ENCODE results near the gene MTUS2.

MTUS2 gene

DNA sequence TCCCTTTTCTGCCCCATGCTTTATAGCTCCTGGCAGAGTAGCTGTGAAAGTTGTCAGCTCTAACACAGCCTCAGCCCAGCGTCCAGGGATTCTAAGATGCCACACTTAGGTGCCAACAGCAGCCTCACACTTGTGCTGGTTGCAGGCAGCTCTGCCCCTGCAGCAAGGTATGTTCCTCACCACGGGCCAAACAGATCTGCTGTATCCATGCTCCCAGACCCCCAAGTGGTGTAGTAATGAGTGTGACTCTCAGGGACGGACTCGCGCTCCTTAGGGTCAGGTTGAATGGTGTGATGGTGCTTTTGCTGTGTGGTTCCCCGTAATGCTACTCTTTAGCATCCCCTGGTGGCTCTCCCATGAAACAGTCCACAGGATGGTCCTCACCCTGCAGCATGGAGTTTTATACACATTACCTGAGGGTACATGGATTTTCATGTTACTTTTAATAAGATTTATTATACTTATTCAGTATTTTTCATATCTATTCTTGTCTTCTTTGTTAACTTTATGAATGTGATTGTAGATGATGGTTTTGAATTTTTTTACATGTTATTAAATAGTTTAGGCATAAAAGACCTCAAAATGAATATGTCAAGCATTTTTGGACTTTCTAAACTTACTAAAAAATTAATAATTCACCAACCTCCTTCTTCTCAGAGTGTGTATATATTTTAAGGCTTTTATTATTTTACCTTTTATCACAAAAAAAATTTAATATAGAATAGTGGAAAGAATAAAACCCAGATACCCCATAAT, 542.9 kb downstream of the MTUS2 start:
- peak; percentile 75 for DNase-seq (ENCODE audit: low read depth)
- TF ChIP-seq POLR2A (IDR thresholded peaks at IDR 0.05; ENCODE audit: extremely low read depth, insufficient read length) (no peak), MYC (IDR thresholded peaks at IDR 0.05; ENCODE audit: low read depth, low read length) (peak; percentile 52)
- TF ChIP-seq, protein P1, sequence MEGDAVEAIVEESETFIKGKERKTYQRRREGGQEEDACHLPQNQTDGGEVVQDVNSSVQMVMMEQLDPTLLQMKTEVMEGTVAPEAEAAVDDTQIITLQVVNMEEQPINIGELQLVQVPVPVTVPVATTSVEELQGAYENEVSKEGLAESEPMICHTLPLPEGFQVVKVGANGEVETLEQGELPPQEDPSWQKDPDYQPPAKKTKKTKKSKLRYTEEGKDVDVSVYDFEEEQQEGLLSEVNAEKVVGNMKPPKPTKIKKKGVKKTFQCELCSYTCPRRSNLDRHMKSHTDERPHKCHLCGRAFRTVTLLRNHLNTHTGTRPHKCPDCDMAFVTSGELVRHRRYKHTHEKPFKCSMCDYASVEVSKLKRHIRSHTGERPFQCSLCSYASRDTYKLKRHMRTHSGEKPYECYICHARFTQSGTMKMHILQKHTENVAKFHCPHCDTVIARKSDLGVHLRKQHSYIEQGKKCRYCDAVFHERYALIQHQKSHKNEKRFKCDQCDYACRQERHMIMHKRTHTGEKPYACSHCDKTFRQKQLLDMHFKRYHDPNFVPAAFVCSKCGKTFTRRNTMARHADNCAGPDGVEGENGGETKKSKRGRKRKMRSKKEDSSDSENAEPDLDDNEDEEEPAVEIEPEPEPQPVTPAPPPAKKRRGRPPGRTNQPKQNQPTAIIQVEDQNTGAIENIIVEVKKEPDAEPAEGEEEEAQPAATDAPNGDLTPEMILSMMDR (IDR thresholded peaks at IDR 0.05; ENCODE audit: low read depth, low read length) = peak; percentile 99
- TF ChIP-seq, protein P2, sequence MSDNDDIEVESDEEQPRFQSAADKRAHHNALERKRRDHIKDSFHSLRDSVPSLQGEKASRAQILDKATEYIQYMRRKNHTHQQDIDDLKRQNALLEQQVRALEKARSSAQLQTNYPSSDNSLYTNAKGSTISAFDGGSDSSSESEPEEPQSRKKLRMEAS (IDR thresholded peaks at IDR 0.05; ENCODE audit: low read depth, low read length) = peak; percentile 55
- no peak overlapping the region for H3K4me3 ChIP-seq (ENCODE audit: low read depth, low read length)

DNA sequence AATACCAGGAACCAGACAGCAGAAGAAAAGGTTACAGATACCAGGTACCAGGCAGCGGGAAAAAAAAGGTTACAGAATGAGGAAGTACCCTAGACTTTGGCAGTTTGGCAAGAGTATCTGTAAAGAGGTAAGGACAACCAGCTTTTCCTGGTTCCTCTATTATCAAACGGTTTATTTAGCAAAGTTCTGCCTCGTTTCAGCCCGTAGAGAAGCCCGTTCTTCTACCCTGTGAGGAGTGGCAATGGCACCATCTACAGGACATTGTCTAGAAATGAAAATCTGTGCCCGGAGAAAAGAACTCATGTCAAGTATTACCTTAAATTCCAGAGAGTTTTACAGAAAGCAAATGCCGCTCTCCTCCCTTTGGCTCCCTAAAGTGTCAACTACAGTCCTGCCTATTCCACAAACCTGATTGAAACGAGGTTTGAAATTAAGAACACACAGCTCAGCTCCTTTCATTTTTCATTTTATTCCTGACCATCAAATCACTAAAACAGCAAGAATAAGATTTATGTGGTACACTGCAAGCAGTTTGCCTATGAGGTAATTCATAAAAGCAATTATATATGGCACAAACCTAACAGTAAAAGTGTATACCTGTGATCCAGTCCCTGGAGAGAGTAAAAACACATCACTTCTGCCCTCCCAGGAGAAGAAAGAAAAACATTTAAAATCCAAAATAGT, 549.1 kb downstream of the MTUS2 start:
- TF ChIP-seq, protein P1 (IDR thresholded peaks at IDR 0.05; ENCODE audit: low read depth, low read length) = peak; percentile 59
- TF ChIP-seq MYC (IDR thresholded peaks at IDR 0.05; ENCODE audit: low read depth, low read length) = peak; percentile 32; the same call in 1 of the 2 replicates
- no peak for TF ChIP-seq POLR2A (IDR thresholded peaks at IDR 0.05; ENCODE audit: extremely low read depth, insufficient read length)
- H3K4me3 ChIP-seq (ENCODE audit: low read depth, low read length) = no peak overlapping the region
- DNase-seq (ENCODE audit: low read depth) = peak; percentile 85

DNA sequence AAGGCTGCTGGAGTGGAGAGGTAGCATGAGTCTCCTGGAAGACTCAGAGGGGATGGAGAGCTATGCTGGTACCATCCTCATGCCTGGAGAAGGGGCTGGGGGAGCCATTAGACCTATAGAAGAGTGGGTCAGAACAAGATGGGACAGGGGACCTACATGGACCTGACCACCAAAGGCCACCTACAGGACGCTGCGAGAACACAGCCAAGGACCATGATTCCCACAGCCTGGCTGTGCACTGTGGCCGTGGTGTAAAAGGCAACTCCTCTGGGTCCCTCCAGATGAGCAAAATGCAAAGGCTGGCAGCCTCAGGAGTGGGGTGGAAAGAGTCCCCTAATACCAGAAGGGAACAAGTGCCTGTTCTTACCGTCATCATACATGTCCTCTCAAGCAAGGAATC, 559.1 kb downstream of the MTUS2 start:
- no peak for DNase-seq (ENCODE audit: low read depth)
- TF ChIP-seq, protein P1 (IDR thresholded peaks at IDR 0.05; ENCODE audit: low read depth, low read length) = peak; percentile 17
- TF ChIP-seq, protein P2 (IDR thresholded peaks at IDR 0.05; ENCODE audit: low read depth, low read length) = no peak
- H3K4me3 ChIP-seq (ENCODE audit: low read depth, low read length) = no peak overlapping the region

DNA sequence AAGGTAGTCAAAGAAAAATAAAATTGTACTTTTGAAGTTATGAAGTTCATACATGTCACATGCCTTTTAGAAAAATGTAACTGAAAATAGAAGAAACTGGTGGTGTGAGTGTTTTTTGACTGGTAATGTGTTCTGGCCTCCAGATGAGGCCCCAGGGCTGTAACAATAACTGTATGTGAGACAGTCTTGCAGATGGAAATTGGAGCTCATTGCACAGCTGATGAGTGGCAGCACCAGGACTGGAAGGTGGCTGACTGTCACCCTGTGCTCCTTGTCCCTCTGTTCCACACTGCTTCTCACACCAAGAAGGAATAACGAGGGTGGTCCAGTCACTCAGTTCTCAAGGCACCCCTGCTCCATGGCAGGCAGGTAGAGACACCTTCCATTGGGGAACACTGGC, 559.7 kb downstream of the MTUS2 start:
- no peak overlapping the region for H3K4me3 ChIP-seq (ENCODE audit: low read depth, low read length)
- TF ChIP-seq, protein P2 (IDR thresholded peaks at IDR 0.05; ENCODE audit: low read depth, low read length) = no peak
- no peak for TF ChIP-seq MYC (IDR thresholded peaks at IDR 0.05; ENCODE audit: low read depth, low read length)
- TF ChIP-seq, protein P1 (IDR thresholded peaks at IDR 0.05; ENCODE audit: low read depth, low read length) = no peak
- DNase-seq (ENCODE audit: low read depth) = no peak

DNA sequence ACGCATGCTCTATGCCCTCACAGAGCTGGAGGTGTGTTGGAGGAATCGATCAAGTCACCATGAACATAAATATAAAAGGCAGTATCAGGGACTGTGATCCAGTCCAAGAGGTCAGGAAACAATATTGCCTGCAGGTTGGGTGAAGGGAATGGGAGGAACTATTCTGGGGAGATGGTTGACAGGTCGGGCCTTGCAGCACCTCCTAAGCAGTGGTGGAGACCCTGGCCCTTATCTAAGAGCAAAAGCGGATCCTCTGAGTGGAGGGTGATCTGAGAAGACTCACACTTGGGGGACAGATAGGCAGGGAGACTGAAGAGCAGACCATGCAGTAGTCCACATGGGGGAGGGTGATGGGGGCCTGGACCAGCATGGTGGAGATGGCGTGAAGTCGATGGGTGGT, 561.9 kb downstream of the MTUS2 start:
- TF ChIP-seq, protein P2 (IDR thresholded peaks at IDR 0.05; ENCODE audit: low read depth, low read length) = no peak
- TF ChIP-seq, protein P1 (IDR thresholded peaks at IDR 0.05; ENCODE audit: low read depth, low read length) = no peak
- no peak overlapping the region for H3K4me3 ChIP-seq (ENCODE audit: low read depth, low read length)

More for the DNA sequence above, 561.9 kb downstream of the MTUS2 start:
- DNase-seq (ENCODE audit: low read depth) = no peak
